Left ventricle myocardium superior (tissue), 1 donor: ENCODE data around the gene NIN. TPM values are rescaled to one million over a fixed set of nuclear protein-coding genes. Genes with fewer than 3 reads are reported as not detected.
A peak's percentile ranks its signal among the peaks of the same experiment; 100 is the strongest.

Experiments
- ATAC-seq: fragments of 200-7000 bp; cut with Tn5 transposase; one replicate; pipeline ENCODE4 v1.9.1; 2020; ENCODE audit warnings: mild to moderate bottlenecking, moderate library complexity
- DNase-seq: peaks from one replicate; pipeline ENCODE4 v3.0.0-alpha.2; 2020
- intact Hi-C: fragments of 100-400 bp; cut with micrococcal nuclease; formaldehyde crosslinking; loops from one replicate; pipeline ENCODE4 v1.11.0; 2022
- total RNA-seq: library from RNA; stranded (reverse); fragmentation: NEBNext Ultra II Directional; extraction: Animal tissue kit (Norgen Biotek cat#: 25700); gene quantifications from one replicate; pipeline ENCODE4 v1.2.1, GENCODE V29; 2021
- donor health status: DM: no; HTN: yes; CAD: no; lungs with severe emphysema.

NIN gene
- total RNA-seq, 1 donor from 2014 or later: 21.3 TPM

DNA sequence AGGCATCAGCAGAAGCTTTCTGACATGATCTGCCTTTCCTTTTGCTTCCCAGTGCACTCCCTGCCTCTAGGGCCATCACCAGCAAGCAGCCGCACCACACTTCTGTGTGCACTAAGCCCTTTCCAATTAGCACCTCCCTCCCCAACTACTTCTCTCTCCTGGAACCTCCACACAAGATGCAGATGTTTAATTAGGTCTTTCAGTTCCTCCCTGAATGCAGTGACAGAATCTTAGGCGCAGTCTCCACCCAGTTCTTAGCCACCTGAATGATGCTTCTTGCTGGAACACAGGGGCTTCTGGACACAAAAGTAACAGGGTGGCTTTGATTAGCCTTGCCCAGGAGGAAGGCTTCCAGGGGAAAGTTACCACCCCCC, 32.9 kb downstream of the NIN start:
- DNase-seq: no peak
- no peak for ATAC-seq
- intact Hi-C loops: no loop called here

DNA sequence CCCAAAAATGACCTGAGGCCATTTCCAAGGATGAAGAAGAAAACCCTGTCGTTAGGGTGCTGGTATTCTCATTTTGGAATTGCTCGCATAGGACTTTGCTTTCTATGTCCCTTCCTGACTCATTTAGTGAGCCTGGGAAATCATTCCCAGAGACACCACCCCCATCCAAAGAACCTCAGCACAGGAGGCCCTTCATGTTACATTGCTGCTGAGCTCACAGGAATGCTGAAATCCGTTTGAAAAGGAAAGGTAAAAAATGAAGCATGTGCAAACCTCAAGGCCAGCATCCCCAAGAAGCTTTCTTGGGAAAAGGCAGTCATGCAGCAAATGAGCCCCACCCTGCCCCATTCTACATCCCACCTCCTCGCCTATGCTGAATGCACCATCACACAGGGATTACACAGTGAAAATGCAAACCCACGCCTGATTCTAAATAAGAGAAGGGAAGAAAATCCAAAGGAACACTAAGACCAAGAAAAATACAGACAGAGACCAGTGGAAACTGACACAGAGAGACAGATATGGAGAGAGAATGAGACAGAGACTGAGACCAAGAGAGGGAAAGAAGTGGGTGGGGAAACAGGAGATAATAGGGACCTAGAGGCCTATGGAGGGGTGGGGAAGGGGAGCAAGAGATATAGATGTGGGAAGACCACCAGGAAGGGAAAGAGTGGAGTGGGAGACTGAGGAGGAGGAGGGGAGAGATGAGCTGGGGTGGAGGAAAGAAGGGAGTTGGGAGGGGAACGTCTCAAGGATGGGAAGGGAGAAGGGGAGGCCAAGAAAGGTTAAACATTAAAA, 33.5 kb downstream of the NIN start:
- ATAC-seq (no peak), DNase-seq (no peak)
- intact Hi-C loops: no loop called here

DNA sequence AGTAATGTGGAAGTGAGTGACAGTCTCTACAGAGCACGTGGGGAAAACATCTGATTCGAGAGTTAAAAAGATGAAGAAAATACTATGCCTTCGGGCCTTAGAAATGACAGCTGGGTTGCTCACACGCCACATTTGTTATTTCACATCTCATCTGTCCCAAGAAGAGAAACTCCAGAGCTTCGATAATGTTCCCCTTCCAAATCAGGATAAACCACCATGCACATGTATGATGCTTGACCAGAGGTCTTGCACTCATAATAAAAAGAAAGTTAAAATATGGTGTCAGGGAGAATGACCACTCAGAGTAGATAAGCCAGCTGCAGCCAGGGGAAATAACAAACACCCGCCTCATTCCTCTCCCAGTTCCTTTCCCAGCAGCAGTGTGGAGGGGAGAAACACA, 34.6 kb downstream of the NIN start:
- no peak for ATAC-seq
- intact Hi-C loops: no loop called here

DNA sequence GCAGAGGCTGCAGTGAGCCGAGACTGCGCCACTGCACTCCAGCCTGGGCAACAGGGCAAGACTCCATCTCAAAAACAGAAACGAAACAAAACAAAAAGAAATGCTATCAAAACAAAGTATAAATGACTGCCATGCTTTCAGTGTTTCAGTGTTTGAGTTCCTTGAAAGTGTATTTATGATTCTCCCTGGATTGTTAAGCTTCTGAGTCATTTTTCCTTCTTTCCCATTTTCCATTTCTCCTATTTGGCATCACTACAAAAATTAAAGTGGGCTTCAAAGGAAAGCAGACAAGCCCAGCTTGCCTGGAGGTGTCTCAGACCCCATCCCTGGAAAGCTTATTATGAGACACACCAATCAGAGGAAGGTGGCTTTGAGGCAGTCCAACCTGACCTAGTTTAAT, 35.1 kb downstream of the NIN start:
- intact Hi-C loops: no loop called here

More for the DNA sequence above, 34.6 kb downstream of the NIN start:
- DNase-seq: no peak

DNA sequence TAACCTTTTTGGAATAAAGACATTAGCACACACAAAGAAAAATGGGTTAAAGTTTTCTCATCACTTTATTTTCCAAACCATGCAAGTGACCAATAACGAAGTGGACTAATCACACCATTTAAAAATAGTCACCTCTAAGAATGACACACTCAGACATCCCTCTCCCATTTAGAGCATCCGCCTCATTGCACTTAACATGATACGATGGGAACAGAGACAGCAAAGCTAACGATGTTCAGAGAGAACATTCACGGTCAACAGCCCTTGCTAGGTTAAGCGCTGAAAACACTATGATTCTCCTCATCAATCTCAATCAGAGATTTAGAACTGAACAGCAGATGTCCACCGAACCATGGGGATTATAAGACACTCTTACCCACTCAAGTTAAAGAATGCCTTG, 35.8 kb downstream of the NIN start:
- DNase-seq: no peak
- intact Hi-C loops: no loop called here
- ATAC-seq: no peak

More for the DNA sequence above, 35.1 kb downstream of the NIN start:
- ATAC-seq (no peak), DNase-seq (no peak)

DNA sequence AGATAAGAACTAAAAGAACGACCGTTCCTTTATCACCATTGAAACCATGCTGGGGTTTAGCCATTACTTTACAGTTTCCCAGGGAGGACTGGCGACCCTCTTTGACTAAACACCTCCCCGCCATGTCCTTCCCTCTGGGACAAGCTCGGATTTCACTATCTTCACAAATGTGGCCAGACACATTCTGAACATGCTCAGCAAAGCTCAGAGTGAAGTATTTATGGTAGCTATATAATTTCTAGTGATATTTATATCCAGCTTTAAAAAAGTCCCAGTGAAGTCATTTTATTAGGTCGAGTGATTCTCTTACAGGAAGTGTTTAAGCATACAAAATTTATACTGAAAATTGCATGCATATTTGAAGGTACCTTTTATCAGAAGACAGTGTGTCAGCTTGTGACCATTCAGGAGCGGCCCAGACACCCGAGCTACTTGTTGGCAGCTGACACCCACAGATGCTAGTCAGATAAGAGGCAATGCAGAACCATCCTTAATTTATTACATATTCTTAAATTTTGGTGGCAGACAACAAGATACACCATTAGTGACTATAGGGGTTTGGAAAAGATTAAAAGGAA, 36.8 kb downstream of the NIN start:
- DNase-seq (no peak), ATAC-seq (no peak)
- intact Hi-C loops: no loop called here

DNA sequence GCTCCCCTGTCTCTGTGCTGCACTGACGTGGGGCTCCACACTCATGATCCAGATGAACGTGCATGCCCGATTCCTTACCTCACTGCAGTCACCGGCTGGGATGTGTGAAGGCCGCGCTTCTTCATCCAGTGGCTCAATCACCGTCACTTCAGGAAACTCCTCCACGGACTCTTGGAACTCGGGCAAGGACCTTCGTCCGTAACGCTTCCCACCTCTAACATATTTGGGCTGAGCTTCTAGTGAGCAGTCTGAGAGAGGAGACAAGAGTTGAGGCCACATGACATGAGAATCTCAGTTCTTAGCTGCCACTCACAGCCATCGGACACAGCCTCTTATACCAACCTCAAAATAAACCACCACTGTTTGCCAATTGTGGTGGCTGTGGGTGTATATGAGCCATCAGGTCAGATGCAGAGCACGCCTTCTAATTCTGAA, 38.3 kb downstream of the NIN start:
- ATAC-seq (peak; percentile 90), DNase-seq (peak; percentile 35)
- intact Hi-C loops: no loop called here

DNA sequence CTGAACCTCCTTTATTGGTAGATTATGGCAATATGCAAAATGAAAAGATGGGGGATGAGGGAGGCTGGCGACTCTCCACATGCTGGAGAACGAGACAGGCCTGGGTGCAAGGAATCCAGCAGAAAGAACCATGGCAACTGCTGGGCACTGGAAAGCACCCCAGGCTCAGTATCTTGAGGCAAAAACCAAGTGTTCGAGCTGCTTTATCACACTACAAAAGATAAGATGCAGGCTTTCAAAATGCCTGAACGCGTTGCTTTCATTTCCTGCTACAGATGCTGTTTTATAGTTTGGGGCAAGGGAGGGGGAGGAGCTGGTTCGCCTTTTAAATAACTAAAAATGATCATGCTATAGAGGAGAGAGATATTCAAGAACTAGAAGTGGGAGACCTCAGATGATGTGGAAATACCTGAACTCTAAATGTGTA, 38.9 kb downstream of the NIN start:
- ATAC-seq: peak; percentile 28
- intact Hi-C loops: no loop called here
- DNase-seq: no peak

DNA sequence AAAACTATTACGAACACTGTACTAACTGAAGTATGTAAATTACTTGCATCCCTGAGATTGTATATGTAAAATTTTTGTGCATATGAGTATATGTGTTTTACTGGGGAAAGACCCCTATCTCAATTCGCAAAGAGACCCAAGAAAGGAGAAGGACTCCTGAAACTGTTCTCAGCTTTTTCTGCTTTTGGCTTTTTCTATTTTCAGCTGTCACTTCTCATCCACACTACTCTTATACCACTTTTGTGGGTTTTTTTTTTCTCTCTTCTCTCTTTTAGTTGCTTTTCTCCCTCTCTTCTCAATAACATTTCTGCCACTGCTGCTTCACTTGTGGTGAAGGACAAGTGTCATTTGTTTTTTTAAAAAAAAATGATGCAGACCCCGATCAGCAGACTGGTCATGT, 39.8 kb downstream of the NIN start:
- DNase-seq: no peak
- intact Hi-C loops: no loop called here
- ATAC-seq: no peak

DNA sequence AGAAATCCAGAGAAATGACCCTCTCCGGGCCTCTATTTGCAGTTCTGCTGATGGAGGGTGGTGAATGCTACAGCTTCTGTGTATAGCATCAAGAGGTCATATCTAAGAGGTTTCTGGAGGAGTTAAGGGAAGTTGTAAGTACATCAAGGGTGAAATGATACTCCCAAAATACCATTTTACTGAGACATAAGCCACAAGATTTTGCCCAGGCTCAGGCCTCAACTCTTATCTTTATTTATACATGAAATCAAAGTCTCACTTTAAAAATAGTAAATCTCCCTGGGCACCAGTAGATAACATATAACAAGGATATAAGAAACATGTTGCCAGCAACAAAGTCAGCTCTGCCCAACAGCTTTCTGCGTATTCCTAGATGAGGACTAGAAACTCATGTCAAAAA, 40.4 kb downstream of the NIN start:
- ATAC-seq (peak; percentile 24), DNase-seq (no peak)
- intact Hi-C loops: no loop called here

DNA sequence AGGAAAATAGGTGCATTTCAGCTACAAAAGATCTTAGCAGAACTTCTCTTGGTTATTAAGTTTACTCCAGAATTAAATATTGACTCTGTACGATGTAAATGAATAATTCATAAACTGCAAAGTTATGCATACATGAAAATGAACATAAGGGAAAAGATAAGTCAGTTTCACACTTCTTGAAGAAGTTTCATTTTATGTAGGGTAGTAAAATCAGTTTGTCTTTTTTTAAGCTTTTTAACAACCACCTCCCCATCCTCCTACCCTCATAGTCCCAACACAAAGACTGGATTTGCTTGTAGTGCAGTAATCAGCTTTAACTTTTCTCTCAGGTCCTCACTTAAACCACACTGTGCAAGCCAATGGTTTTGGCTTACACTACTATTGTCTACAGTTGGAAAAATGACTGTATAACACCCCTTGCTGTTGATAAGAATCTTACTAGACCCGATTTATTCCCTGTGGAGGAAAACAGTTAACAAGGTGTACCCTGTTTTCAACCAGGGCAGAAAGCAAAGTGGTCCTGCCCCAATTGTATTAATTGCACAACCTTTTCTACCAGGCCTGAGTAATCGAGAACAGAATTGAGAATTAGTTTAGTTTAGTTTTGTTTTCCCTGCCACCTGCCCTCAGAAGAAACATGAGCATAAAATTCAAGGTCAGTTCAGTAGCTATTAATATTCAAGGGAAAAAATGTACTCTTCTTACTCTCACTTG, 44.1 kb downstream of the NIN start:
- ATAC-seq (no peak), DNase-seq (no peak)
- intact Hi-C loops: no loop called here

DNA sequence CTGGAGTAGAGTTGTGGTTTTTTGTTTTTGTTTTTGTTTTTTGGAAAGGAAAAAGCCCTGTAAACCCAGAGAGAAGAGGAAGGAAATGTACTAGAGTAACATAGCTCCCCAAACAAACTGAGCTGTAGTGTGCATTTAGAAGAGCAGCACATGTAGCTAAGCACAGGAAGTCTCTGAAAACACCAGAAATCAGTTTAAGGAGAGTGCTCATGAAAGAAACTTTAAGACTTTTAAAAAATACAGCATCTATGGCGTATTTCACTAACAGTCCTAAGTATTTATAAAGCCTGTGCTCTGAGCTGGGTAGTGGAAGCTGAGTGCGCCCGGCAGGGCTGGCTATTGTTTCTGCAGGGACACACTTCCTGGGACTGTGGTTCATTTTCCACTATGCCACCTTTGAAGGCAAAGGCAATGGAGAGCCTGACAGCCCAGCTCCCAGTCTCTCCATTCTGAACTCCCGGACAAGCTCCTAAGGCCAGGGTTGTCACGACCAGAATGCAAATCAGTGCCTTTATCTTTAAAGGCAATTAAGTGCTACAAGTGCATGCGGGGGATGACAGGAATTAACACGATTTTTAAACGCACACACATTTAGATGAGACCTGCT, 45.4 kb downstream of the NIN start:
- peak; percentile 52 for ATAC-seq
- peak; percentile 27 for DNase-seq
- intact Hi-C loops: no loop called here

DNA sequence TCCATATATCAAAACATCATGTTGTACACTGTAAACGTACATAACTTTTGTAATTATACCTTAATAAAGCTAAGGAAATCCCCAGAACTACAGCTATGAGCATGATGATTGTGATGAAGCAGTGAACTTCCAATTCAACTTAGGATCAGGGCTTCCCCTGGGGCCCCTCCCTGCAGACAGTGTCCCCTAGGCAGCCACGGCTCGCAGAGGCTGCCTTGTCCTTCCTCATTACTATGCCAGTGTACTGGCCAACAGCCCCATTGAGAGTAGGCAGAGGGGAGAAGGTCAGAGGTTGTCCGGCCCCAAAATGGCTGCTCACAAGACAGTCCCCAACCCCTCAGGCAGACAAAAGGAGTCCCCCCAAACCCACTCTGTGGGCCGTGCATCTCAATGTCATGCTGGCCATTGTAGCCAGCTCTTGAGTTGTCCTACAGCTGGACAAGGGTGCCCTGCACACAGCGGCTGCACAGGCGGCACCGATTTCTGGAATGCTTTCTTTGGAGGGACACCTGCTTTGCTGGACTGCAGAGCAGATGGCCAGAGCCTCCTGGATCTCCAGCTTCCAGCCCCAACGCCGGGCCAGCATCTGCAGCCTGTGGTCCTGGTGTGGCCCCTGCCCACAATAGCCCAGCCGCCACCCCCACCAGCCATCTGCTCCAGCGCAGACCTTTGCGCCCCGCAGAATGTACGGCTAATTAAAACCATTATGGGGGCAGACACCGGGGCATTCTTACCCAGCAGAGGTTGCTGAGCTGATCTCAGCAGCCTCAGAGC, 46.1 kb downstream of the NIN start:
- ATAC-seq (peak; percentile 63), DNase-seq (peak; percentile 26)
- intact Hi-C loops: no loop called here

DNA sequence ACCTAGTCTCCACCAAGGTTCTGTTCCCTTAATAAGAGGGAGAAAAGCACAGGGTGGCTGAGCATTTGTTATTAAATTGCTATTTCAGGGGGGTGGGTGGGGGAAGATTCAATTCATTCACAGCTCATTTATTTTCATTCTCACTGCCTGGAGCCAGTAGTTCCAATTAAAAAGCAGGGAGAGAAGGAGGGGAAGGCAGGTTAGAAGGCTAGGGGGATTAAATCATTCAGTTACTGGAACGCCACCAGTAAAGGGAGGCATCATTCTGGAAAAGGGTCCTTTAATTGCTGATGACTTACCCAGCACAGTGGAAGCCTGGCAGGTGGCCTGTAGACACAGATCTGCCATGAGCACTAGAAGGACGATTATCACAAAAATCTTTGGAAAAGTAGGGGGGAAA, 47.4 kb downstream of the NIN start:
- ATAC-seq: no peak
- no peak for DNase-seq
- intact Hi-C loops: no loop called here

DNA sequence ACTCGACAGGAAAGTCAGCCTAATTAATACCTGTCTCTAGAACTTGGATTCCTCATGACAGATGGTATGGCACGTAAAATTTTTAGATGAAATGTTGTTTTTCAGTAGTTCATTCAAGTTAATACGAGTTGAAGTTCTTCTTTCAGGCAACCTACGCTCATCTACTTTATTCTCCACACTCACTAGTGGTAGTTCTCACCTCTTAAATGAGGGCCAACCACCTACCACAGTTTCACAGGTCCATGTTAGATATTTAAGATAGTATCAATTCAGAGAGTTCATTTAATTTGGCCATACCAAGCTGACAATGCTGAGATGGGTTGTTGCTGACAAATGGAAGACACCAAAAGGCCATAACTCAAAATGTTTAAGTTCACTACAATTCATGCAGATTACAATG, 50.6 kb downstream of the NIN start:
- ATAC-seq: no peak
- no peak for DNase-seq
- intact Hi-C loops: no loop called here

DNA sequence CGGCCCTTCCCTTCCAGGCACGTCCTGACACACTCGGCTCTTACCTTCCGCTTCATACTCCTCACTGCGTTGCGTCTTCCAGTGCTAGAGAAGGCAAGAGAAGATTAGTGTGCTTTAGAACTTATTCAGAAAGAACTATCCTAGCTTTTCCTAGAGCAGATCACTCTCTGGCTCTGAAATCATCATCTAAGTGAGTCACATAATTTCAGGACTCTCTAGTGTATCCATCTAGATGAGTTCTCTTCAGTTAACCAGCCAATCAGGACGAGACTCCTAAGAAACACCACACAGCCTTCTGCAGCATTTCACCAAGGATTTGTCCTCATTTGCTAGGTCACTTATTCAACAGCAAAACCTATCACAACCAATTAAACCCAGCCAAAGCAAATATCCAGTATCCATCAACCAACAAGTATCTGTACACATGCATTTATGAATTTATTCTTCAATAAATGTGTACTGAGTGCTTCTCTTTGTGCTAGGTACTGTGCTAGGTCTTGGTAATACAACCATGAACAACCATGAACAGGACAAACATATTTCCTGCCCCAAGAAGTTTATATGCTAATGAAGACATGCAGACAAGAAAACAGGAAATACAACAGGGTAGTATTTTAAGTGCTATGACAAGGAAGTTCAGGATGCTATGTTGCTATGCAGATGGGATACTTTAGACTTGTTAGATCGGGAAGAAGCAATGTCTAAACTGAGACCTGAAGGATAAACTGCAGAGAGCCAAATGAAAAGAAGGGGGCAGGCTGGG, 52.1 kb downstream of the NIN start:
- ATAC-seq (no peak), DNase-seq (no peak)
- intact Hi-C loops: loop anchor here (1.0 to 5.0 kb wide), 2 partner anchors 82 to 177 kb away; no protein-coding TSS in a partner anchor

DNA sequence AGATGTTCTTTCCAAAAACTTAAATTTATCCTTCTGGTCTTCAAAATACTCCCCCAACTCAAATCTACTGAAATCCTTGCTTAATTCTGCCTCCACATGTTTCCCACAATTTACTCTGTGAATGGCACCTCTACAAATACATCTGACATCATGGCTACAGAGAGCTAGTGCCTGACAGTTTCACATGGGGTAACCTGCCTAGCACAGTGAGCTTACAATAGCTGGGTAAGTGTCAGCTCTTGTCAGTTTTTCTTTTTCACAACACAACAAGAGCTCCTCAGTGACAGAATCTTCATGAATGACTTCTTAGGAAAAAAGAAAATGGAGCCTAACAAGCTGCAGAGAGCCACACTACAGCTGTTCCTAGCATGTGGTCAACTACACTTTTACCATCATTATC, 54.4 kb downstream of the NIN start:
- ATAC-seq (no peak), DNase-seq (no peak)
- intact Hi-C loops: loop anchor here (5.0 kb wide), 1 partner anchor 174 kb away; no protein-coding TSS in a partner anchor

DNA sequence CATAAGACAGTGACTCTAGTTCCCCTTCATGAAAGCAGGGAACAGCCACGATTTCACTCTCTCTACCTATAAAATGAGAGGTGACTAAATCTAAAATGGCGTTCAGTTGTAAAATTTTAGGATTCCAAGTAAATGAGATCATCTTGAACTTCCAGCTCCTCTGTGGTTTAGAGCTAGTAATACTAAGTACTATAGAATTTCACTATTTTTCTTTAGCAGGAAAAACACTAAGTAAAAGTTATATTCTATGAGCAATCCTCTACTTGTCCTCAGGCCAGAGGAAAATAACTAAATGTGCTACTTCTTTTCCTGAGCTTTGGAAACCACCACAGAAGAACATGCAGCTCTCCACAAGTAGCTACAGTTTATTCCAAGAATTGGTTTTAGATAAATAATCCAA, 55.6 kb downstream of the NIN start:
- intact Hi-C loops: loop anchor here (5.0 kb wide), 1 partner anchor 173 kb away; no protein-coding TSS in a partner anchor
- DNase-seq: no peak
- ATAC-seq: no peak
